HG02759 (cell line): ENCODE results near the gene ROBO4.
A peak's percentile ranks its signal among the peaks of the same experiment; 100 is the strongest.

Experiments
- ATAC-seq: cut with Tn5 transposase; IDR thresholded peaks from one replicate; pipeline ENCODE4 v1.9.1; 2021; ENCODE audit warnings: mild to moderate bottlenecking, moderate library complexity; ENCODE audit not compliant: unreplicated experiment

Gene ROBO4

DNA sequence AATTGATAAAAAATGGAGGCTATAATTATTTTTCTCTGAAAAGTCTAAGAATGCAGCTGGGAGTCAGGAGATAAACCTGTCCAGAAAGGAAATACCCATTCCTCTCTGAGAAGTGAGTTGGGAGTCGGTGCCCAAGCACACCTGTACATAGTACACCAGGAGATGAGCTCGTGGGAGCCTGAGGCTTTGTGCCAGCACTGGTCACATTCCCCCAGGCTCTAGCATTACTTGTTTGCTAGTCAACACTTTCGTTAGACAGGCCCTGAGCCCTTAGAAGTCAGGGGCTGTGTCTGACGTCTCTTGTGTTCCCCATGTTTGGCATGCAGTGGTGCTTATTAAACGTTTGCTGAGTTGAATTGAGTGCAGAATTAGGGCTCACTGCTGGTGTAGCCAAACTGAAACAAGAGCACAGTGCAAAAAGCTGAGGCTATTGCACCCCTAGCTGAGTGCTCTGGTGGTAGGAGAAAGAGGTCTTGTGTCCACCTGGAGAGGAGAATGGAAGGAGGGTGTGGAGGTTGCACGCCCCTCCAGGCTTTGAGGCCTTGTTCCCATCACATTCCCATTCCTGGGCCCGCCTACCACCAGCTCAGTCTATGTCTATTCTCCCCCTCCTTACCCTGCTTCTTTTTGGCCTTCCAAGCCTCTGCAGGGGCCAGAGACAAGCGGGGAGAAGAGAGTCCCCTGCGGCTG, 6.8 kb downstream of the ROBO4 start:
- no peak for ATAC-seq

DNA sequence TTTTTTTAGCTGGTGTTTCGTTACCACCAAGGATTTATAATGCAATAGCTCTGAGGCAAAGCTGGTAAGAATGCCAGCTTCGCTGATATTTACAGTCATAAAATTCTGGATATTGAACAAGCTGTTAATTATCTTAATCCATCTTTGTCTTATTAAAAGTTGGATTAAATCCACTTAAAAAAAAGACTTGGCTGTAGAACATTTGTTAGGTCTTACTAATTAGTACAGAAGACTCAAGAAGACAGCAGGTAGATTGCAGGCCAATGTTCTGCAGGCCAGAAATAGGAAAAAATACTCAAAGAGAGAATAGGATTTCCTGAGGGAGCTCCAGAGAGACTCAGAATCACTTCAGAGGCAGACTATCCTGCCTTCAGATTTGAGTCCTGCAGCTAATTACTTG, 7.5 kb downstream of the ROBO4 start:
- ATAC-seq, result no peak

DNA sequence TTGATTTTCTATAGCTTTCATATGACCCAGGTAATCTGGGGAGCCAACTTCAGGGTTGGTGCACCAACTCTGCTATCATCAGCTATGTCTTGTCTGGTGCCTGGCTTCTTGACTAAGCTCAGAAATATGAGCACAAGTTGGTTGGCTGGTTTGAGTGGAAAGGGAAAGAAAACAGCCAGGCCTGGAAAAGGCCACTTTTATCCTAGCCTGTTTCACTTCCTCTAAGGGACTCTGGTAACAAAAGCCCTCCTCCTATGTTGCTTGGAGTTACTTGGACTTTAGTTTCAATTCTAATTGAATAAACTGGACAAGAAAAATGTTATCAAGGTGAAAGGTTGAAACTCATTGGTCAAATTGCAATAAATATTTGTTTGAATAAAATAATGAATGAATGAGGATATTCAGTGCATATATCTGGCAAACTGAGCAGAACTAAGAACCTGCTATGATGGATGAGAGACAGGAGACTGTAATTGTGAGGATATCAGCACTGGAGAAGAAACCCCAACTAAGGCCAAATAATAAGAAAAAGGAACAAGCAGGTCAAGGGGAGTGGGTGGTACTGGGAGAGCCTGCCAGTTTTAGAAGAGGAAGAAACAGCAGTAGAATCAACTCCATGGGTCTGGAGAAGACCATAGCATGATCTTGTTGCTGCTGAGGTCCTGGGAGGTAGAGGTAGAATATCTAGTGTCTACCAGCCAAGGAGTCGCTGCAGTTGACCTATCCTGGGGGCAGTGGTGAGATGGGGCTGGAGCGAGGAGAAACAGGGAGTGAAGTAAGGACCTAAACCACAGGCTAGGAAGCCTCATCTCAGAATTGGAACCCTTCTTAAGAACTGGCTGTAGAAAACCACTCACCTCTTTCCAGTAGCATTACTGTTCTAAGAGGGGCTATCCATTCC, 8.2 kb downstream of the ROBO4 start:
- no peak for ATAC-seq

DNA sequence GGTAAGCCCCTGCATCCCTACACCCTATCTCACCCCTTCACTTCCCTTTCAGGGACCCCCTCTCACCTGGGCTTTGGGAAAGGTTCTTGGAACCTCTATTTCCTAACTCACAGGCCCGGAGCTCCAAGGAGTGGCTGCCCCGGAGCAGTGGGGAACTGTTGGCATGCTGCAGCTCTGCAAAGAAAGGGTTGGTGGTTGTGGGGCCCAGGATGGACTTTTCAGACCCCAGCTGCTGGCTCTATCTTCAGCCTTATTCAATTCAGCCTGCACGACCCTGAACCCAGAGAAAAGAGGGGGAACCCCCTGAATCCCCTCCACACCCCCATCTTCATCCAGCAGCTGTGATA, 10.0 kb downstream of the ROBO4 start:
- no peak for ATAC-seq

DNA sequence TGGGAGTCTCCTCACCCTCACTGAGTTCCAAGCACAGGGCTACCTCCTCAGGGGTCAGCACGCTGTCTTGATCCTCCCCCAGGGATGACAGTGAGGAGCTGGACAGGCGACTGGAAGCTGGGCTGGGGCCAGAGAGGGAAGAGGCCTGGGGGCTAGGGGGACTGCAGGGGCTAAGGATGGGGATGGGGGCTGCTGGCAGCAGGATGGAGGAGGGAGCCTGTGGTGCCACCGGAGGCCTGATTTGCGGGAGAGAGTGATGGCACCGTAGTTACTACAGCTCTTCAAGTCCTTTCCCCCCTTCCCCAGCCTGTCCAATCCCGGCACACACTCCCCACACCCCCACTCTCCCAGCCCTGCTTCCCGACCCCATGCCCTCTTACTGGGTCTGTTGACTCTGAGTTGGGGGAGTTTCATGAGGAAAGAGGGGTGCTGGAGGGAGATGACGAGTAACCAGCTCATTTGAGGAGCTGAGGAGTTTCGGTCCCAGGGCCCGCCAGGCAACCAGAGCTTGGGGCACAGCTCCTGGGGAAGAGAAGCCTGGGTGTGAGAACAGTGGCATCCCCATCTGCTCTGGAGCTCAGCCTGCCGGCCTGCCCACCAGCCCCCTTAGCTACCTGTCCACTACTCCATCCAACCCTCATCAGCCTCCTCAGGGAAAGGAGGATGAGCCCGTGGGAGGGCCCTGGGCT, 10.5 kb downstream of the ROBO4 start:
- ATAC-seq, result no peak

DNA sequence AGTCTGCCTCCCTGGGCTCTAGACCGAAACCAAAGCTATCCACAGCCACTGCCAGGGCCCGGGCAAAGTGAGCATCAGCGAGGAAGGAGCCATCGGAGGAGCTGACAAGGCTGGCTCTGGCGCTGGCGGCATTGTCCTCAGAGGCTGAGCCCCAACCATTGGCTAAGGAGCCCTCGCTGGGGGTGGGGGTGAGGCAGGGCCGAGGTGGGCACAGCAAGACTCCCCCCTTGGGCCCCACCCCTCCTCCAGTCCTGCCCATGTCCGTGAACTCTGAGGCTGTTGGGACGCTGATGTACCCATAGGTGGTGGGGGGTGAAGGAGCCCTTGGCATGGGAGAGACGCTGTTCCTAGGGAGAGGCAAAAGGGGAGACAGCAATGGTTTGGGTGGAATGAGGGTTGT, 11.2 kb downstream of the ROBO4 start:
- no peak for ATAC-seq

DNA sequence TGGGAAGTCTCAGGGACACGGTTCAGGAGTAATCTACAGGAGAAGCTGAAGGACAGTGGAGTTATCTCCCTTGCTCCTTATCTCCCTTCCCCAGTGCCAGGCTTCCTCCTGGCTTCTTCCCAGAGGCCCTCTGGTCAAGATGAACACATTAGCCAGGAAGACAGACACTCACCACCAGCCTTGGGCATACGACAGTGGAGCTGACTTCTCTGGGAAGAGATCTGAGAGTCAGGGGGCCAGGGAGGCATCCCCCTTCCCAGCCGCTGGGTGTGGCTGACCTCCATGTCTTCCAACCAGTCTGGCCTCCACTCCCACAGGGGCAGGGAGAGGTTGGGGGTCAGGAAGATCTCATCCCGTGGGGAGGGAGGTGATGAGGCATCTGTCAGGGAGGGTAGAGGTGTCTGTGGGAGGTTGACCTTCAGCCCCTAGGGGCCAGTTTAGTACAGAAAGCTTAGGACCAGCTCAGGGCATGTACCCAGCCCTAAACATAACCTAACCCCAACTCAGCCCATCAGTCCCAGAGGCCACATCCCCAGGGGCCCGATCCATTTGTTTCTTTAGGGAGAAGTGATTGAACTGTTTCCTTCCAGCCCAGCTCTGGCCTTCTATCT, 12.7 kb downstream of the ROBO4 start:
- no peak for ATAC-seq

DNA sequence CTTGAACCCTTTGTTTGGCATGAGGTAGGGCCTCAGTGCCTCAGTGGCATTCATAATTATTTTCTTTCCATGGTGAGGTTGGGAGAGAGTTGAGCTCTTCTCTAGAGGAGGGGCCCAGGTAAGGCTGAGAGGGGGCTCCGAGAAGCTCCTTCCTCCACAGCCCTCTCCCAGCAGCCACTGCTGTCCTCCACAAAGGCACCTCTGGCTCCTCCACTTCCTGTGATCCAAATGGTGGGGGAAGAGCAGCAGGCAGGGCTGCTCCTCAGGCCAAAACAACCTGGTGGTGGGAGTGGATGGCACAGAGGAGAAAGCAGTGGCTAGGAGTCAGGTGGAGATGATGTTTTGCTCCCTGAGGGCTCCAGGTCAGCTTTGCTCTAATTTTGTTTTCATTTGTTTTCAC, 13.3 kb downstream of the ROBO4 start:
- no peak for ATAC-seq

DNA sequence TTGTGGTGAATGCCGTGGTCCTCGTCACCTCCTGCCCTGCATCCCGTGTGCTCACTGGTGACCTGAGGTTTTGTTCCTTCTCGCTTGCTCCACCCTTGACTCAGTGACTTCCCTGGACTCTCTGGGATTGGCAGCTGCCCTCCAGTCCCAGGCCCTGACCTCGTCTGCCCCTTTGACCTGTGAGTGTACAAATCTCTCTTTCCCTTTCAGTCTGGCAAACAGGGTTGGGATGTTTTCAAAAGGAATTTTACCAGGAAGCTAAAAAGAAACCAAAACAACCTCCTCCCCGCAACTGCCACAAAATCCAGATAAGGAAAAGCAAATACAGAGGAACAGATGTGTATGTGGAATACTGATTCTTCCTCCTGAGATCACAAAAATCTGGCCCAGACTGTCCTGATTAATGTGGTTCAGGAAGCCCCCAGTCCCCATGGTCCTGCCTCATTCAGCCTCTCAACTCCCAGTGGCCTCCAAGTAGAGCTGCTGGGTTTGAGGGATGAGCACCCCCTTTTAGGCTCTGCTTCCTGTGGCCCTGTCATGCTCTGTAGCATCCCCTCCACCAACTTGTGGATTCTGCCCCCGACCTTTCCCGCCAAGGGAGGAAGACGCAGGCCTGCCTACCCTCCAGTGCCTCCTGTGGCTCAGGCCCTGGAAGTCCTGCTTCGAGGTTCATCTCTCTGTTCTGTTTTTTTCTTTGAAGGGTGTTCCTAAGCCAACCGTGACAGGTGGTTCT, 15.2 kb downstream of the ROBO4 start:
- ATAC-seq, result no peak

DNA sequence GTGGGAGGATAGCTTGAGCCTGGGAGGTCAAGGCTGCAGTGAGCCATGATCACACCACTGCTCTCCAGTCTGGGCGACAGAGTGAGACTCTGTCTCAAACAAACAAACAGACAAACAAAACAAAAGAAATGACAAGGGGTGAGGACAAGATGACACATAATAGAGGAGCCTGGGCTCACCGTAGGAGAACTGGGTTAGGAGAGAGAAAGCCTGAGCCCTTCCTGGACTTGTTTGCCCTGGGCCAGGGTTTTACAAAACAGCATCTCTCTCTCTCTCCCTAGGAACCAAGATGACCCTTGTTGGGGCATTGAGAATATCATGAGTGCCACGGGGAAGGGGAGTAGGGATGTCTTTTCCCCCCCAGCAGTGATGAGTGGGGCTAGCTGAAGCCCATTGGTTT, 16.7 kb downstream of the ROBO4 start:
- ATAC-seq, result no peak

DNA sequence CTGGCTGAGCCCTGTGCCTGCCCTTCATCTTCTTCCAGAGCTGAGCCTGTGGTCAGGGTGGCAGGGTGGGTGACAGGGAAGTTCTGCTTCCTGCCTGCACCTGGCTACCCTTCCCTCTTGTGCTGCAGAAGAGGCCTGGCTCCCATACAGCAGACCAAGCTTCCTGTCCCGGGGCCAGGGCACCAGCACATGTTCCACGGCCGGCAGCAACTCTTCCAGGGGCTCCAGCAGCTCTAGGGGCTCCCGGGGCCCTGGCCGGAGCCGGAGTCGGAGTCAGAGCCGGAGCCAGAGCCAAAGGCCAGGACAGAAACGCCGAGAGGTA, 17.4 kb downstream of the ROBO4 start:
- no peak for ATAC-seq

DNA sequence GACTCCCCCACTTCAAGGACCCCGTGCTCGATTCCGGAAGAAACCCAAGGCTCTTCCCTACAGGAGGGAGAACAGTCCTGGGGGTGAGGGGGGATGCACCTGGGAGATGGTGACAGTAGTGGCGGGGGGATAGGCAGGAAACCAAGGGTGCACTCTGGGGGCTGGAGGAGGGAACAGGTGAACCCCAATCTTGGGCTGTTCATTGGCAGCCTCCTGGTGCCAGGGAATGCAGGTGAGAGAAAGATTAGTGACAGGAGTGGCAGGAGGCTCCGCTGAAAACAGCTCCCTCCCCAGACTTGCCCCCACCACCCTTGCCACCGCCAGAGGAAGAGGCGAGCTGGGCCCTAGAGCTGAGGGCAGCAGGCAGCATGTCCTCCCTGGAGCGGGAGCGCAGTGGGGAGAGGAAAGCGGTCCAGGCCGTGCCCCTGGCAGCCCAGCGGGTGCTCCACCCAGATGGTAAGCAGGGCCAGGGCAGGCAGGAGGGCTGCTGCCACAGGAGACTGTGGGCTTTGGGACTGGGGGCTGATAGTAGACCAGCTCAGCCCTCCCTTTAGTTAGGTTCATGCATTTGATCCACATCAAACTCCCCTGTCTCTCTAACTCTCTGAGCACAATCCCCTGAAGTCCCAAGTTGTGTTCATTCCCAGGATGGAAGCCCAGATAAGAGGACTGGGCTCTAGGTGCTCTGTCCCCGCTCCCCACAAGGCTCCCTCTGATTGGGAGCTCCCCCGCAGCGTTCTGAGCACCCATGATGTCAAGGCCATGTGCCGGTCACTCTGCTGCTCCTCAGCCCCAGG, 18.0 kb downstream of the ROBO4 start:
- no peak for ATAC-seq

DNA sequence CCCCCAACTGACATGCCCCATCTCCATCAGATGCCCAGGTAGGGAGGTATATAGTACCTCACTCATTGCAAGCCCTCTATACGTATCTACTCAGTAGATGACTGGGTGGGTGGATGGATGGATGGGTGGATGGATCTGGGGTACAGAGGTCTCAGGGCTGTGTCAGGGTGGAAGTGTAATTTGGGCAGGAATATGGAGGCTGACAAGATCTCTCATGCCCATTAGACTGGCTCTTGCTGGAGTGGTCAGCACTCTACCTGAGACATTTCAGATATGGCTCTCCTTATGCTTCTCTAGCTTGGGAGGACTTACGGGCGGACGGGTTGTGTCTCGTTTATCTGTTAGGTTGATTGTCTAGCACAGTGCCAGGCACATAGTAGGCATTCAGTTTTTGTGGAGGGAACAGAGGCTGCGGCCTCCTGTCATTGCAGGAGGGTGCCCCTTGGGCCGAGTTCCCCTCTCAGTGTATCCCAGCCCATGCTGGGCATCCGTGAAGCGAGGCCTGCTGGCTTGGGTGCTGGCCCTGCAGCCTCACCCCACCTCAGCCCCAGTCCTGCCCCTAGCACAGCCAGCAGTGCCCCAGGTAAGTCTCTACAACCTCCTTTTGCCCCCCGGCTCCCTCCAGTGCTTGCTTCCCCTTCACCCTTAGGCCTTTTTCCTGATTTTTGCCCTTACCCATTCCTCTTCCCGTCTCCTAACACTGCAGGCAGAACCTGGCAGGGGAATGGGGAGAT, 18.7 kb downstream of the ROBO4 start:
- ATAC-seq, result no peak

DNA sequence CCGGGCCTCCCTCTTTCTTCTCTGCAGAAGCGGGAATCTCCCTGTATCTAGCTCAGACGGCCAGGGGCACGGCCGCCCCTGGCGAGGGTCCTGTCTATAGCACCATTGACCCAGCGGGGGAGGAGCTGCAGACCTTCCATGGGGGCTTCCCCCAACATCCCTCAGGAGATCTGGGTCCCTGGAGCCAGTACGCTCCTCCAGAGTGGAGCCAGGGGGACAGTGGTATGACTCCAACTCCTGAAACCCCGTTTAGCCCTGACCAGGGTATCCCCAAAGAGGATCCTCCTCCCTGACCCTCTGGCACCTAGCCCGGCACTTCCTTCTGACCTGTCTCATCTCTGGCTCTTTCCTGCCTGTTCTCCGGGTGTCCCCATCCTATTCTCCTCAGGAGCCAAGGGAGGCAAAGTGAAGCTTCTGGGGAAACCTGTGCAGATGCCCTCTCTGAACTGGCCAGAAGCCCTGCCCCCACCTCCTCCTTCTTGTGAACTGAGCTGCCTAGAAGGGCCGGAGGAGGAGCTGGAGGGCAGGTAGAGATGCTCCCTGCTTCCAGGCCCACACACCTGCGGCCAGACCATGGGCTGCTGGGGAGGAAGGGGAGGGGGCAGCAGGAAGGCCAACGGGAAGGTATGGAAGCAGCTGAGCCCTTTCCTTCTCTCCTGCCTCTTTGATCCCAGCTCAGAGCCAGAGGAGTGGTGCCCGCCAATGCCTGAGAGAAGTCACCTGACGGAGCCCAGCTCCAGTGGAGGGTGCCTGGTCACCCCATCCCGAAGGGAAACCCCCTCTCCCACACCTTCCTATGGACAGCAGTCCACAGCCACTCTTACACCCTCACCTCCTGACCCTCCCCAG, 19.5 kb downstream of the ROBO4 start:
- ATAC-seq, result no peak

DNA sequence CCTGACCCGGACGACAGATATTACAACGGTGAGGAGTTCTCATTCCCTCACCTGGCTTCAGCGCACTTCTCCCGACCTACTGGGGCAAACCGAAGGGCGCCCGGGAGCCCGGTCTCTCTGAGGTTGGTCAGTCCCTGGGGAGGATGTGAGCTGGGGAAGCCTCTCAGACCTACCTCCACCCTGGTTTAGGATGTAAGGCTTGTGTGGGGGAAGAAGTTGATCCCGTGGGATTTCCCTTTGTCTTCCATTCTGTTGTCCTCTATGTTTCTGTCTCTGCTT, 20.1 kb downstream of the ROBO4 start:
- no peak for ATAC-seq

DNA sequence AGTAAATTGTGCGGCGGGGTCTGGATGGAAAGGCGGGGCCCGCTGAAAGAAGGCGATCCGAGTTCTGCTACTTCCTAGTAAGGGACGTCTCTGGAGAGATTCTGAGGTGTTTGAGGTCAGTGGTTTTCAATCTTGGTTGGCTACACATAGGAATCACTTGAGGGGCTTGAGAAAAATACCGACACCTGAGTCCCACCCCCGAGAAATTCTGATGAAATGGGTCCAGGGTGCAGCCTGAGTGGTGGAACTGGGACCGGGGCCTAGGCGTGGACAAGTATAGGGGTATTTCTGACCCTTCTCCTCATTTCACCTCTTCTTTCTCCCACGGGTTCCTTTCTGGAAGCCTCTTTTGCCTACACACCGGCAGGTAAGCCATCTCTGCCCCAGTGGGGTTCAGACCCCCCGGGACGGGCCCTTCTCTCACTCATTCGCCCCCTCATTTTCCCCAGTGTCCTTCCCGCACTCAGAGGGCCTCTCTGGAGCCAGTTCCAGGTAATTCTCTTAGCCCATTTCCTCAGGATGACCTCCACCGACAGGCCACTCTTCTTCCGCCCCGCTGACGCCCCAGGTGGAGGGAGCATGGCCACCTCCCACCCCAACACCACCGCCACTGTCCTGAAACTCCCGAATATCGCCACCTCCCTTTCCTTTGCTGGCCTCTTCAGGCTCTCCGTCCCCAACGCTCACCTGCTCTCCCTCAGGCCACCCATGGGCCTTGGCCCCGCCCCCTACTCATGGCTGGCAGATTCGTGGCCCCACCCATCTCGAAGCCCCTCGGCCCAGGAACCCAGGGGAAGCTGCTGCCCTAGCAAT, 20.6 kb downstream of the ROBO4 start:
- no peak for ATAC-seq

DNA sequence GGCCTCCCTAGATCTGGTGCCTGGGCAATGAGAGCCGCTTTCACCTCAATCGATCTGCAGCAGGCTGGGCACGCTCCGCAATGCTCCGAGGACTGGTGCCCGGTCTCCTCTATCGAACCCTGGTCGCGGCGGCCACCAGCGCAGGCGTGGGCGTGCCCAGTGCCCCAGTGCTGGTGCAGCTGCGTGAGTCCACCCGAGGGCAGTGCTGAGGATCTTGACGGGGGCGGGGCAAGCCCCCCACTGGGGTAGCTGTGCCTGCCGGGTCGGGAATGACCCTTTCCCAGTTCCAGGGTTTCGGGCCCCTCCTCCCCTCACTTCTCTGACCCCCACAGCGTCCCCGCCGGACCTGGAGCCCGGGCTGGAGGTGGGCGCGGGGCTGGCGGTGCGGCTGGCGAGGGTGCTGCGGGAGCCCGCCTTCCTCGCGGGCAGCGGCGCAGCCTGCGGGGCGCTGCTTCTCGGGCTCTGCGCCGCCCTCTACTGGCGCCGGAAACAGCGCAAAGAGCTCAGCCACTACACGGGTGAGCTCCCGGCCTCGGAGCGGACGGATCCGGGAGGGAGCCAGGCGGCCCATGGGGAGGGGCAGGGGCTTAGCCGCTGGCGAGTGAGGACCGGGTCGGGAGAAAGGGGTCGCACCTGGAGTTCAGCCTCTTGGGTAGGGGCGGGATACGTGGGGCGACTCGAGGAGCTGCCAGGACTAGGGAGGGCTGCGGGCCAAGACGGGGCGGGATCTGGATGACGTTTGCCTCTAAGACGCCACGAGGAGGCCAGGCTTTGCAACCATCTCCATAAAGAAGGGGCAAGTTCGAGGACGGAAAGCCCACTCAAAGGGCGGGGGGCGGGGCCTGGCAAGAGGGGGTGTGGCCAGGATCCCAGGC, 21.5 kb downstream of the ROBO4 start:
- ATAC-seq, result peak; percentile 92
